Progenitor cell of endocrine pancreas (in vitro differentiated cells): ENCODE data around the gene NEDD4. TPM values are rescaled to one million over a fixed set of nuclear protein-coding genes. Genes with fewer than 3 reads are reported as not detected.

Source experiments
- DNase-seq: peaks from one replicate; pipeline ENCODE4 v3.0.0; 2021; ENCODE audit warnings: low spot score; ENCODE audit not compliant: unreplicated experiment
- H3K27ac Mint-ChIP-seq: 2 replicates; pipeline ENCODE4 v1.8.0; 2021; ENCODE audit warnings: mild to moderate bottlenecking, moderate library complexity, mixed read lengths
- H3K27me3 Mint-ChIP-seq: 2 replicates; pipeline ENCODE4 v1.8.0; 2021; ENCODE audit warnings: mixed read lengths
- H3K36me3 Mint-ChIP-seq: 2 replicates; pipeline ENCODE4 v1.8.0; 2022; ENCODE audit warnings: mixed read lengths; ENCODE audit not compliant: insufficient read depth
- H3K4me1 Mint-ChIP-seq: 2 replicates; pipeline ENCODE4 v1.8.0; 2021; ENCODE audit warnings: low read depth, mixed read lengths
- H3K4me3 Mint-ChIP-seq: 2 replicates; pipeline ENCODE4 v1.8.0; 2021; ENCODE audit warnings: low read depth, mild to moderate bottlenecking, moderate library complexity, mixed read lengths
- H3K9me3 Mint-ChIP-seq: 2 replicates; pipeline ENCODE4 v1.8.0; 2021; ENCODE audit warnings: low read depth, mixed read lengths
- CTCF ChIP-seq: fragments of 200-600 bp; sonication (generic); IDR thresholded peaks from one replicate; pipeline ENCODE4 v1.5.0; 2021; ENCODE audit warnings: antibody characterized with exemption, mild to moderate bottlenecking; ENCODE audit not compliant: unreplicated experiment
- total RNA-seq: library from RNA; stranded (reverse); gene quantifications from 2 replicates; pipeline ENCODE4 v1.2.1, GENCODE V29; 2021

Gene NEDD4
- total RNA-seq, 1 donor from 2014 or later, result 12.3 TPM

- peaks cover 3% of the 10 kb centered on the region for H3K36me3 Mint-ChIP-seq
- H3K4me1 Mint-ChIP-seq, result no peaks in the 10 kb centered on the region
- no peak overlapping the region for H3K27ac Mint-ChIP-seq
- no peak for DNase-seq
- no peak for TF ChIP-seq CTCF
- H3K9me3 Mint-ChIP-seq, result no peaks in the 10 kb centered on the region
- no peak overlapping the region for H3K4me3 Mint-ChIP-seq
- H3K27me3 Mint-ChIP-seq, result no peaks in the 10 kb centered on the region
Measured at GRCh38 chr15:55909036-55909811, 84.2 kb downstream of the NEDD4 start.

GRCh38 chr15:55907797-55908196 lies 85.6 kb downstream of the NEDD4 start:
- no peaks in the 10 kb centered on the region for H3K9me3 Mint-ChIP-seq
- DNase-seq, result no peak
- peaks cover 3% of the 10 kb centered on the region for H3K36me3 Mint-ChIP-seq
- H3K4me3 Mint-ChIP-seq, result no peak overlapping the region
- H3K4me1 Mint-ChIP-seq, result no peaks in the 10 kb centered on the region
- H3K27me3 Mint-ChIP-seq, result no peaks in the 10 kb centered on the region
- no peak for TF ChIP-seq CTCF
- peak overlapping the region; percentile 62 for H3K27ac Mint-ChIP-seq

GRCh38 chr15:55902981-55903380 lies 90.4 kb downstream of the NEDD4 start:
- Mint-ChIP-seq H3K27ac (no peak overlapping the region), H3K4me1 (no peaks in the 10 kb centered on the region), H3K4me3 (no peak overlapping the region), H3K27me3 (no peaks in the 10 kb centered on the region), H3K36me3 (peaks cover 3% of the 10 kb centered on the region), H3K9me3 (no peaks in the 10 kb centered on the region)
- no peak for TF ChIP-seq CTCF
- no peak for DNase-seq

- TF ChIP-seq CTCF, result no peak
- H3K27me3 Mint-ChIP-seq, result no peaks in the 10 kb centered on the region
- no peak overlapping the region for H3K27ac Mint-ChIP-seq
- peaks cover 1% of the 10 kb centered on the region for H3K4me1 Mint-ChIP-seq
- H3K36me3 Mint-ChIP-seq, result no peaks in the 10 kb centered on the region
- no peak overlapping the region for H3K4me3 Mint-ChIP-seq
- DNase-seq, result no peak
- no peaks in the 10 kb centered on the region for H3K9me3 Mint-ChIP-seq
Measured at GRCh38 chr15:55900019-55900418, 93.4 kb downstream of the NEDD4 start.

GRCh38 chr15:55899537-55899936 lies 93.9 kb downstream of the NEDD4 start:
- Mint-ChIP-seq H3K4me3 (no peak overlapping the region), H3K4me1 (peaks cover 1% of the 10 kb centered on the region), H3K27ac (no peak overlapping the region), H3K9me3 (no peaks in the 10 kb centered on the region), H3K36me3 (no peaks in the 10 kb centered on the region), H3K27me3 (no peaks in the 10 kb centered on the region)
- no peak for TF ChIP-seq CTCF
- no peak for DNase-seq
